Activated CD8-positive, alpha-beta memory T cell treated with anti-CD3 and anti-CD28 coated beads, Interleukin-2, amount 50 U/mL, for 4 hours (primary cell): ENCODE data around the gene HRH3.

Experiments used
- DNase-seq: peaks from one replicate; pipeline ENCODE4 v3.0.0-alpha.2; 2020

Gene HRH3

DNA sequence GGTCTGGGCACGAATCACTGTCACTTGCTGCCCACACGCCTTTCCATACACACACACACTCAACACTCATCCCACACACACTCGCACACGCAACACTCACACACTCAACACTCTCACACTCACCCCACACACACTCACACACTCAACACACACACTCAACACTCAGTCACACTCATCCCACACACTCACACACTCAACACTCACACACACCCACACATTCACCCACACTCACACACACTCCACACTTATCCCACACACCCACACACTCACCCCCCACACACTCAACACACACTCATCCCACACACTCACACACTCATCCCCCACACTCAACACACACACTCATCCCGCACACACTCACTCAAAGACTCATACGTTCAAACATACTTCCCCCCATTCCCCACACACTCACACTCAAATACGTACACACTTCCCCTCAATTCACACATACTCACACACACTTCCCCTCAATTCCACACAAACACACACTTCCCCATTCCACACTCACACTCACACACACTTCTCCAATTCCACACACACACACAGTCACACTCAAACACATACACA, 9.0 kb upstream of the HRH3 start:
- DNase-seq: no peak

DNA sequence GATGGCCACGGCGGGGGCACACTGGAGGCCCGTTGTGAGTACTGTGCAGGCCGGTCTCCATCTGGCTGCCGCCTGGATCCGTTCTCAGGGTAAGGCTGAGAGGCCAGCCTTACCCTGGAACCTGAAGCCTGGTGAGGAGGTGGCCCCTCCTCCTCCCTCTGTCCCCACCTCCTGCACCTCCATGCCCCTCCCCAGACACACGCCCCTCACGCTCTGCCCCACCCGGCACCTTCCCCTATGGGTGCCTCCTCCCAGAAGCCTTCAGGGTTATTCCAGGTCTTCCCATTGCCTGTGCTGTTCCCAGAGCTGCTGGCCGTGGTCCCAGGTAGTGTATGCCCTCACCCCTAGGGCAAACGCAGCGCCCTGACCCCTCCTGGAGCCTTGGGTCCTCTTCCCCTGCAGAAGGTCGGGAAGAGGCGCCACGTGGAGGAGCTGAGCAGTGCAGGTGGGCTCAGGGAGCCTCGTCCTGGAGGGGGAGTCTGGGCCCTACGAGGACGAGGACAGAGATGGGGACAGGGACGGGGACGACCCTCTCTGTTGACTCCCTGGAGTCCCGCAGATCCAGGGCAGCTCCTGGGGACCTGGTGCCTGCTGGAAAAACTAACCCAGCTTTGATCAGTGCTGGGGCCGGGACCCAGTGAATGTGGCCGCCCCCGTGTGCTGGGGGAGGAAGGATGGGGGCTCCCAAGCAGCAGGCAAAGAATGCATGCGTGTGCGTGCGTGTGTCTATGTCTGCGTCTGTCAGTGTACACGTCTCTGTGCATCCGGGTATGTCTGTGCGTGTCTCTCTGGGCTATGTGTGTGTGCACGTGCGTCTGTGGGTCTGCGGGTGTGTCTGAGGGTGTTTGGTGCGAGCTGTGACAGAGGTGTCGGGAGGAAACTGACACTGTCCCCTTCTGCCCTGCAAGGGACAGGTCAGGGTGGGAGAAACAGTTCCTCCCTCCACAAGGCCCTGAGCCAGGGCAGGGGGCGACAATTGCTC, 8.2 kb upstream of the HRH3 start:
- no peak for DNase-seq

DNA sequence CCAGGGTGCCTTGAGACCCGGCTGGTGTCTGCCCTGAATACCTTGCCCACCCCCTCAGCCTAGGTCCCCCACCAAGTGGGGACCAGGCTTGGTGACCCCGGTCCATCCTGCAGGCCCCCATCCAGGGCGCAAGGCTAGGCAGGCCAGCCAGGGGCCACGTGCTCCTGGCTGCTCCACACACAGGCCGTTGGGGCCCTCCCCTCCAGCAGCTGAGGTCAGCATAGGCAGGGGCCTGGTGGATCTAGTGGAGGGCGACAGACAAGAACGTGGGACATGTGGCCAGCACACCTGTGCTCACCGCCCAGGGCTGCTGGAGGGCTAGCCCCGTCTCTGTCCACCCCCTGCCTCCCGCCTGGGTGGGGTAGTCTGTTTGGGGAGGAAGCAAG, 7.5 kb upstream of the HRH3 start:
- DNase-seq: no peak

DNA sequence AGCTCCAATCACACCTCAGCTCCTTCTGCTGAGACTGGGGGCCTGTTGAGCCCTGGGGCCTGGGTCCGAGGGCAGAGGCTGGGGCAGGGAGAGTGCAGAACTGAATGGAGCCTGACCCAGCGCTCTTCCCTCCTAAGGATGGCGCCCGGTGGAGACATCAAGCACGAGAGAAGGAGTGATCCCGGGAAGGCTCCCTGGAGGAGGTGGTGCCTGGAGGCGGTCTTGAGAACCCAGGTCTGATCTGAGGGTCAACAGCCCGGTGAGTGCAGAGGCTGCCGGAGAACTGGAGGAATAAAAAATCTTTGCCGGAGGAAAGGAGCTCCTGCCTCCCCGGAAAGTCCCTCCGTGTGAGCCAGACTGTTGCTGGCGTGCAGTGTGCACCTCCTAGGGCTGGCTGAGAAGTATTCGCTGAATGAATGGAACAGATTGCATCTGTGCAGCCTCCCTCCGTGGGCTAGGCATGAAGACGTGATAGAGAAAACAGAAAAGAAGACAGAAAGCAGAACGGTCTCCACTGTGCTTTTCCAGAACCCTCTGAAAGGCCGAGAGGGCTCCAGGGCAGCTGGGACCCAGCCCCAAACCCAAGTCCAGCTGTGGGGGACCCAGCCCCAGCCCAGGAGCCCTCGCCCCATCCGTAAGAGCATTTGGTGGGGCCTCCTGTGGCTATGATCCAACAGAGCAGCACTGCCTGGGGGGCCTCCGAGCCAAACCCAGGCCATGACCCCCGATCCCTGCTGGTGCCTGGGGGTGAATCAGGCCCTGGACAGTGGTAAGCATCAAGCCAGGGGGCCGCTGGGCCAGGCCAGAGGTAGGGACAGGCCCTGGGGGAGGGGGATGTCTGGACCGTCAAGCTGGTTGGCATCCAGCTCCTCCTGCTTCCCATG, 6.9 kb upstream of the HRH3 start:
- no peak for DNase-seq

DNA sequence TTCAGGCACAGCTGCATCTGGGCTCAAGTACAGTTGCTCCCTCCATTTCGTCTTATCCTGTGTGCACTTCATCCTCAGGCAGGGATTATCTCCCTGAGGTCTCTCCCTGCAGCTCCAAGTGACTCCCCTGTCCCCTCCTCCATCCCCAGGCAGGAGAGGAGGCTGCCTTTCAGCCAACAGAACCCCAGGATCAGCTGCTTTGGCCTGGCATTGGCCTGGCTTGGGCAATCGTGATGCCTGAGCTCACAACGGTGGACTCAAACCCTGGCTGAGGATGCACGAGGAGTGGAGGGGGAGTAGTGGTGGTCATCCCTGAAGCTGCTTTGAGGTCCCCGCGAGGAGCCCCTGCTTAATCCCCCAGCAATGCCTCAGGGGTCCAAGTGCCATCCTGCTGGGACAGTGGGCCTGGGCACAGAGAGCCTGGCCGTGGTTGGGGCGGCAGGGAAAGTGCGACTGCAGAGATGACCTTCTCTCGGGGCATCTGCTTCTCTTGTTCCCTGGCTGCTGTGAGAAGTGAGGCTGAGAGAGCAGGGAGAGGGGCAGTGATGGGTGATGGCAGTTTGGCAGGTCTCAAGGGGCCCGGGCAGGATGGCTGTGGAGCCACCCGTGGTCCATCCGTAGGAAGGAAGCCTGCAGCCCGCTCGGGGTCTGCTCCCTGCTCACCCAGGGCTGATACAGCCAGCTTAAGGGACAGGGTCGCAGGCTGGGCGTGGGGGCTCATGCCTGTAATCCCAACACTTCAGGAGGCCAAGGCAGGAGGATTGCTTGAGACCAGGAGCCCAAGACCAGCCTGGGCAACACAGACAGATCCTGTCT, 6.0 kb upstream of the HRH3 start:
- no peak for DNase-seq

DNA sequence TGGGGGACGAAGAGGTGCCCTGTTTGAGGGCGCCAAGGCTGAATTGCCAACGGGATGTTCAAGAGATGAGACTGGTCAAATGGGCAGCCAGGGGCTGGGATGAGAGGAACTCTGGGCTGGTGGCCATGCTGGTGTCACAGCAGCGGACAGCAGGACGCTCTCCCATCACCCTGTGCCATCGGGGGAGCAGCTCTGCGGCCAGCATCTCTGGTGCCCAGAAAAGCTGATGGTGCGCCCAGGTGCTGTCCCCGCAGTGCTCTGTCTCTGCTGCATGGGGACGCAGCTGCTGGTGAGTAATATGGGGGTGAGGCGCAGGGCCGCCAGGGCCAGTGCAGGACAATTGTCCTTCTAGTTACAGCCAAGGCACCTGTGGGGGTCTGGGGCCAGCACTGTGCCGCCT, 4.9 kb upstream of the HRH3 start:
- no peak for DNase-seq

DNA sequence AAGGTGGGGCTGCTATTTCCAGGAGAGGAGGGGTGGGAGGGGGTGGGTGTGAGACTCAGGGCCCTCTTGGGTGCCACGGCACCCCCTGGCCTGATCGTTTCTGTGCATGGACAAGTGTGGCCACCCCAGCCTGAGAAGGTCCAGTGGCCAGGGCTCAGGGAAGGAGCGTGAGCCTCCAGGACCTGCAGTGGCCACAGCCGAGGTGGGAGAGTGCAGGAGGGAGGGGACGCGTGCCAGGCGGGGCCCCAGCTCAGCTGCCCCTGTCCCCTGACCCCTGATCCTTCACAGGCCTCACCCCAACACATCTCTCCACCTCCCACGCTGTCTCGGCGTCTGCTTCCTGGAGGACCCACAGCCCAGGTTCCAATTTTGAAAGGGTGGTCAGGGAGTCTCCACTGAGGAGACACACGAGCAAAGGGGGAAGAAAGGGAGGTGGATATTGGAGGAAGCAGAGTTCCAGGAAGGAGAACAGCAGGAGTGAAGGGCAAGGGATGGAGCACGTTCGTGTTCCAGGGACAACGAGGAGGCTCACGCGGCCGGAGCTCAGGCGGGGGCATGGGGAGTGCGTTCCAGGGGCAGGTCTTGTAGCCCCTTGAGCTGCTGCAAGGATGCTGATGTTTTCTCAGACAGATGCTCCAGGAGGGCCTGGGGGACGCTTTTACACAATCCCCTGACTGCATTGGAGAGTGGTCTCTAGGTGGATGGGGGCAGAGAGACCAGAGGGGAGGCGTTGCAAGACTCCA, 4.2 kb upstream of the HRH3 start:
- DNase-seq: no peak

DNA sequence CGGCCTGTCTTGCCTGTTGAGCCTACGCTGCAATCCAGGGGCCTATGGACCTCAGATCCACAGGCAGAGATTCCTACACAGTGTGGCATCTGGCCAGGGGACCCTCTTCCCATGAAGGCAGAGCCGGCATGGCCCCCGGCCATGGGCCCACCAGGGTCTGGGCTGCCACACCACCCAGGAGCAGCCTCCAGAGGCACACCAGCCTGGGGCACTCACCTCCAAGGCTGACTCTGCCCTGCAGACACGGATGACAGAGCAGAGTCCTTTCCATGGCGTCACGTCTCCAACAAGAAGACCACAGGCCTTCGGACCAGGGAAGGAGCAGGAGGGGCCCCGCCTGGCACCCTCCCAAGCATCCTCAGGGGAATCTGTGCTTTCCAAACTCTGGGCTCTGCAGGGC, 3.5 kb upstream of the HRH3 start:
- DNase-seq: no peak

DNA sequence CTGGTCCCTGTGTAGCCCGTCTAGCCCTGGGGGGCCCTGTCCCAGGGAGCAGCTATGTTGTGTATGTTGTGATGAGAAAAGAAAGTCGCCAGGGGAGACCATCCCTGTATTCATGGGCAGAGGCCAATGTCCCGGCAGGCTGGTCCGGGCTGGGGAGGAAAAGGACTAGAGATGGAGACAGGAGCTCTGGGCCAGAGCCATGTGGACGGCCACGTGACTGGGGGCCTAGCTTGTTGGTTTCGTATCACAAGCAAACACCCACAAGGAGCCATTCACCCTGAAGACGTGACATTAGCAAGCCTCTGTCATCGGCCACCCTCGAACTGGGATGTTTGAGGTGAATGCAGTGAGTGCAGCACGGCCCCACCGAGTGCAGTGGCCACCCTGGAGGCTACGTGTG, 2.9 kb upstream of the HRH3 start:
- DNase-seq: no peak

DNA sequence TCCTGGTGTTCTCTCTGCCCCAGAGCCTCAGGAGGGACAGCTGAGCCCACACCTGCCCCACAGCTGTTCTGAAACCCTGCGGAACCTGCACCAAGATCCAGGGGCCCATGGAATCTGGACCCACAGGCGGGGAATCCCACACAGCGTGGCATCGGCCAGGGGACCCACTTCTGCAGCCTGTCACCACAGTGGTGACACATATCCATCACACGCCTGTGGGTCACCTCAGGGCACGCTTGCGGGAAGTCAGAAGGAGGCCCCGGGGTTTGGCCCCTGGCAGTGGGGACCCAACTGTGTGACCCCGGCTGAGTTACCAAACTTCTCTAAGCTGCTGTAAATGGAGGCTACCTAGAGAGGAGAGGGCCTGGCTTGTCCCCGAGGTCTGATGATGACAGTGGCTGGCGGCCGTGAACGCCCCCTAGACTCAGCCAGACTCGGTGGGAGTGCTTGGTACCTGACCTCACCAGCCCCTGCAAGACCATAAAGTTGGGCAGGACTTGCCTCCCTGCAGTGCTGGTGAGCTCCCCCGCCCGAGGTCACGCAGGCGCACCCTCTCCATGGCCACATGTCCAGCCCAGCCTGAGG, 2.3 kb upstream of the HRH3 start:
- DNase-seq: no peak

DNA sequence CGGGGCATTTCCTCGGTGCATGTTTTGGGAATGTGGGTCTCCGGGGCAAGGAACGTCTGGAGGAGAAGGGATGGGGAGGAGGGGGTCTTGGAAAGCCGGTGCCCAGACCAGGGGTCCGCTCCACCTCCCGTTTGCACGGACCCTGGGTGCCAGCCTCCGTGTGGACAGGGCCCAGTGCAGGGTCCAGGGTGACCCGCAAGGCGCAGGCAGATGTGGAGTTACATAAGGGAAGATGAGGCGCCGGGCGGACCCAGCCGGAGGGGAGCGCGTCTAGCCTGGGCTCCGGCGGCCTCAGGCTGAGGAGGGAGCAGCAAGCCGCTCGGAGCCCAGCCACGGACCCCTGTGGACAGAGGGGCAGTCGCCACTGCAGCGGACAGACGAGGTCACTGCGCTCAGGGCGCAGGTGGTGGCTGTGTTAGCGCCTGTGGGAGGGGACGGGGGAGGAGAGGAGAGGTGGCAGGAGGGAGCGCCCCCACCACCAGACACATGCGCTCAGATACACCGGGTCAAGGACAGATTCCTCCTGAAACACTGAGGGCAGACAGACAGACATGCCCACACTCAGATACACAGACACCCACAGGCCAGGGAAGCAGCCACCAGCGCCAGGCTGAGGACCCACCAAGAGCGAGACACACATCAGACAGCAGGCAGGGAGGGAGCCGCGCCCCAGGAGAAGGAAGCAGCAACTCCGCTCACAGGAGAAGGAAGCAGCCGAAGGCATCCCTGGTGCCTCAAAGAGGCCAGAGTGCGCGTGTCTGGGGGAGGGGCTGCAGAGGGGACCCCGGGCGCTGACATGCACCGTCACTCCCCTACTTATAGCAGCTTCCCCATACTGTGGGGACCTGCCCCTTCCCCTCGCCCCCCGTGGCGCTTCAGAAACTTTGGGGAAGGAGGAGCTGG, 839 bp upstream of the HRH3 start:
- no peak for DNase-seq

DNA sequence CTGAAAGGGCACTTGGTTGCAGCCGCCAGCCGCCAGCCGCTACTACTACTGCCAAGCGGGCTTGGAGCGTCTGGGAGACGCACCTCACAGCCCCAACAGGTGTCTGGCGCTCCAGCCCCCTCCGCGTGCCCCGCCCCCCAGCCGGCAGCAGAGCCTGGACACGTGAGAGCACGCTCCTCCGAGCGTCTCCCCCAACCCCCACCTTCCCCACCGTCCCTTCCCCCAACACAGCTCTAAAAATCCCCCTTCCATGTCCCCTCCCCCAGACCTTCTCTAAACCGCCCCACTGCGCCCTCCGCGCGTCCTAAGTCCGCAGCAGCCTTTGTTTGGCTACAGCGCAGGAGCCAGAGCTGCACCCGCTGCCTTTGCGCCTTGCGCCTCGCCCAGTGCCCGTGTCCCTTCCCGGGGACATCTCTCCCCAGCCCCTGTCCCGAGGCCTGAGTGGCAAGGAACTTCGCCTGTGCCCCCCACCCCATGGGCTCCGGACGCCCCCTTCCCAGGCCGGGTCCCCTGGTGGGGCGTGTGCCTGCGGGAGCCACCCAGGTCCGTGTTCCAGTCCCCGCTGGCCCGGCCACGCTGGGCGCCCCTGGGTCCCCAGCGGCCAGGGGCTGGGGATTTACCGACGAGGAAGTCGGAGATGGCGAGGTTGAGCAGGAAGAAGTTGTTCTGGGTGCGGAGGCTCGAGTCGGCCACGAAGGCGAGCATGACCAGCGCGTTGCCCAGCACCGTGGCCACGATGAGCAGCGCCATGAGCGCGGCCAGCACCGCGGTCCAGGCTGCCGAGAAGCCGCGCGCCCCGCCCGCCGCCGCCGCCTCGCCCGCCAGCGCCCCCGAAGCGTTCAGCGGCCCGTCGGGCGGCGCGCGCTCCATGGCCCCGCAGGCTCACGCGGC, 732 bp downstream of the HRH3 start:
- DNase-seq: no peak

DNA sequence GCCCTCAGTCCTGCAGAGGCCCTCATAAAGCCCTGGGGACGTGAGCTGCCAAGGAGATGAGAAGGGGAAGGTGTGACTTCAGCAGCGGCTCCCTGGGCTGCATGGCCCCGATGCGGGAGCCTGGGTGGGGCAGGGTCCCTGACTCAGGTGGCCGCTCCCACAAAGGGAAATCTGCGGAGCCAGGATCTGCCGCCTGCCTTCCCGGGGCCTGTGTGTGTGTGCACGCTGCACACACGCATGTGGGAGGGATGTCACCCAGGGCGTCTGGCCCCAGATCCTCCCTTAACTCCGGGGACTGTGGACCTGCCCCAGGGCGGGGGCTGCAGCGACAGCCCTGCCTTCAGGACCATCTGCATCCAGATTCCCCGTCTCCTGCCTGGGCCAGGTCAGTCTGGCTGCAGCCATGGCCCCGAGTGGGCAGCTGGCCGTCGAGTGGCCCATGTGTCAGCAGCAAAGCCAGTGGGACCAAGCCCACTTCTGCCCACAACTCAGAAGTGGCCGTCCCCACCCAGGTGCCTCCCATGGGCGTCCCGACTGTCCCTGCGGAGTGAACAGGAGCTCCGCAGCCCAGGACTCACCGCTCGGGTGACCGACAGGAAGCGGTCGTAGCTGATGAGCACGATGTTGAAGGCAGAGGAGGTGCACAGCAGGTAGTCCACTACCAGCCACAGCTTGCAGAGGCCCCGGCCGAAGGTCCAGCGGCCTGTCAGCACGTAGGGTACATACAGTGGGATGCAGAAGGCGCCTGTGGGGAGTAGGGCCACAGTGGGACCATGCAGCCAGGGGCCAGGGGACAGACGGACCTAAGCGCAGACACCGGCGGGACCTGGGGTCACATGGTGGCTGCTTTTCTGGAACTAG, 1.9 kb downstream of the HRH3 start:
- no peak for DNase-seq

DNA sequence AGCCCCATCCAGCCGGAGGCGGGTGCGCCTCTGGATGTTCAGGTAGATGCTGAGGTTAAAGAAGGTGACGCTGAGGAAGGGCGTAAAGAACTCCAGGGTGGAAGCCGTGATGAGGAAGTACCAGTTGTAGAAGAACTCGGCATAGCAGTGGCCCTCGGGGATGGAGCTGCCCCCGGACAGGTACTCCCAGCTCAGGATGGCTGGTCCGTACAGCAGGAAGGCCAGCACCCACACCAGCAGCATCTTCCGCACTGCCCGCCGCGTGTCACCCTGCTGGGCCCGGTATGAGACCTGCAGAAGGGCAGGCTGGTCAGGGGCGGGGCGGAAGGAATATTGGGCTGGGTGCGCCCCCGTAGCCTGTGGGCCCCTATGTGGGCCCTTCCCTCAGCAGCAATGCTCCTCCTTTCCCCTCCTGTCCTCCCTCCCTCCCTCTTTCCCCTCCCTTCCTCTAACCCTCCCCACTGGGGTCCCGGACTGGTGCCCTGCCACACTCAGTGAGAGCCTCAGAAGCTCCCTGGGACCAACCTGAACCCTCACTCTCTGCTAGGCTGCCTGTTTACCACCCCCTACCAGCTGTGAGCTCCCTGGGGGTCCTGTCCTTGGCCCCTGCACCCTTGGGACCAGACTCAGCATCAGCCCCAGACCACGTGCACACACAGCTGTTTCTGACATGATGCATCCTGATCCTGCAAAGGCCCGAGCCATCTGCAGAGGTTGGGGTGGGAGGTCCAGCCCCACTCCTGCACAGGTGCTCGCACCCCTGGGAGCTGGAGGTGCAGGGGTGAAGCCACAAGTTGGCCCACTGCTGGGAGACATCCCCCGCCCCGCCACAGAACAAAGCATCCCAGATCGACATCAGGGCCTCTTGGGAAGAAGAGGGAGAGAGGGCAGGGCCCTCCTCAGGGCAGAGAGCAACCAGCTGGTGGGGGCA, 3.2 kb downstream of the HRH3 start:
- no peak for DNase-seq

DNA sequence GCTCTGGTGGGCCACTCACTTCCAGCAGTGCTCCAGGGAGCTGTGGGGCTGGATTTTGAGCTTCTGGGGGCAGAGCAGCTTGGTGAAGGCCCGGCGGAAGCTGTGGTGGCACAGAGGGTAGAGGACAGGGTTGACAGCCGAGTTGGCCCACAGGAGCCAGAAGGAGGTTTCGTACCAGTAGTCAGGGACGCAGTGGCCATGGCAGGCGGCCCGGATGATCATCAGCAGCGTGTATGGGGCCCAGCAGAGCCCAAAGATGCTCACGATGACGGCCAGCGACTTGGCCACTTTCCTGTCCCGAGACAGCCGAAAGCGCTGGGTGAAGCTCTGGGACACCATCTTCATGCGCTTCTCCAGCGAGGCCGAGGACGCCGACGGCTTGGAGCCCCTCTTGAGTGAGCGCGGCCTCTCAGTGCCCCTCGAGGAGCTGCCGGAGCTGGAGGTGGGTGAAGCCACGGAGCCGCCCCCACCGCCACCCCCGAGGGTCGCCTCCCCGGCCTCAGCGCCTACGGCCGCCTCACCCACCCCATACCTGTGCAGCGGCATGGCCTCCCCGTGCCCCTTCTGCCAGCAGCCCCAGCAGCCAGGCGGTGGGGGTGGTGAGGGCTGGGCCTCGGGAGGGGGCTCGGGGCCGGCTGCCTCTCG, 4.0 kb downstream of the HRH3 start:
- no peak for DNase-seq
